ENCODE measurements around the gene TOM1L2.

The TOM1L2 gene

DNA sequence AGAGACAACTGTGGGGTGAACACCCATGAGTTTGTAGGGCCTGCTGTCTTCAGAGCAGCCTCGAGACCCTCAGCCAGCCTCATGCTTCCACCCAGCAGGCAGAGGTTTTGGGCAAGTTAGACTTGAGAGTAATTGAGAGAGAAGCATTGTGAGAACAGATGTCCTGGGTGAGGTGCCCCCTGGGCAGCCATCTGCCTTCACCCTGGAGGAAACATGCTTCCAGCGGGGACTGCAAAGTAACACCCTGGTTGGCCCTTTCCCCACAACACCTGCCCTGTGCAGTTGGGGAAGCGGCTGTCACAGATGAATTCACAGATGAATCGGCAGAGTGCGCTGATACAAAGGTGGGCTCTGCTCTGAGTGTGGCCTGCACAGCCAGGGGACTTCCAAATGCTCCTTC, 43.4 kb upstream of the TOM1L2 start:
- TF ChIP-seq, protein P1, sequence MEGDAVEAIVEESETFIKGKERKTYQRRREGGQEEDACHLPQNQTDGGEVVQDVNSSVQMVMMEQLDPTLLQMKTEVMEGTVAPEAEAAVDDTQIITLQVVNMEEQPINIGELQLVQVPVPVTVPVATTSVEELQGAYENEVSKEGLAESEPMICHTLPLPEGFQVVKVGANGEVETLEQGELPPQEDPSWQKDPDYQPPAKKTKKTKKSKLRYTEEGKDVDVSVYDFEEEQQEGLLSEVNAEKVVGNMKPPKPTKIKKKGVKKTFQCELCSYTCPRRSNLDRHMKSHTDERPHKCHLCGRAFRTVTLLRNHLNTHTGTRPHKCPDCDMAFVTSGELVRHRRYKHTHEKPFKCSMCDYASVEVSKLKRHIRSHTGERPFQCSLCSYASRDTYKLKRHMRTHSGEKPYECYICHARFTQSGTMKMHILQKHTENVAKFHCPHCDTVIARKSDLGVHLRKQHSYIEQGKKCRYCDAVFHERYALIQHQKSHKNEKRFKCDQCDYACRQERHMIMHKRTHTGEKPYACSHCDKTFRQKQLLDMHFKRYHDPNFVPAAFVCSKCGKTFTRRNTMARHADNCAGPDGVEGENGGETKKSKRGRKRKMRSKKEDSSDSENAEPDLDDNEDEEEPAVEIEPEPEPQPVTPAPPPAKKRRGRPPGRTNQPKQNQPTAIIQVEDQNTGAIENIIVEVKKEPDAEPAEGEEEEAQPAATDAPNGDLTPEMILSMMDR (IDR thresholded peaks at IDR 0.05), result no peak

DNA sequence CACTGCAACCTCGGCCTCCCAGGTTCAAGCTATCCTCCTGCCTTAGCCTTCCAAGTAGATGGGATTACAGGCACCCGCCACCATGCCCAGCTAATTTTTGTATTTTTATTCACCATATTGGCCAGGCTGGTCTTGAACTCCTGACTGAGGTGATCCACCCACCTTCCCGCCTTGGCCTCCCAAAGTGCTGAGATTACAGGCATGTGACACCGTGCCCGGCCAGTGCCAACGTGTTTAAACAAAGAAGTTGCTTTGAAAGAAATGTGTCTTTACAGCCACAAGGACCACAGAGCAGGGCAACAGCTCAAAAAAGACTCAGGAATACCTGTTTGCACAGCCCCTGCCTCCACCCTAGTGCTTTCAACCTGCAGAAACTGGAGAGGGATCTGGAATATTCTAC, 41.8 kb upstream of the TOM1L2 start:
- TF ChIP-seq, protein P1 (IDR thresholded peaks at IDR 0.05), result no peak

DNA sequence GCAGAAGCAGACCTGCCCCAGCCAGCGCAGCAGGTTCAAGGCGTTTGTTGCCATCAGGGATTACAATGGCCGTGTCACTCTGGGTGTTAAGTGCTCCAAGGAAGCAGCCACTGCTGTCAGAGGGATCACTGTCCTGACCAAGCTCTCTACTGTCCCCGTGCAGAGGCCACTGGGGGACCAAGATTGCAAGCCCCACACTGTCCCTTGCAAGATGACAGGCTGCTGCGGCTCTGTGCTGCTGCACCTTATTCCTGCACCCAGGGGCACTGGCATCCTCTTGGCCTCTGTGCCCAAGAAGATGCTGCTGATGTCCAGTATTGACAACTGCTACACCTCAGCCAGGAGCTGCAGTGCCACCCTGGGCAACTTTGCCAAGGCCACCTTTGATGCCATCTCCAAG, 39.1 kb upstream of the TOM1L2 start:
- TF ChIP-seq, protein P1 (IDR thresholded peaks at IDR 0.05), result no peak

DNA sequence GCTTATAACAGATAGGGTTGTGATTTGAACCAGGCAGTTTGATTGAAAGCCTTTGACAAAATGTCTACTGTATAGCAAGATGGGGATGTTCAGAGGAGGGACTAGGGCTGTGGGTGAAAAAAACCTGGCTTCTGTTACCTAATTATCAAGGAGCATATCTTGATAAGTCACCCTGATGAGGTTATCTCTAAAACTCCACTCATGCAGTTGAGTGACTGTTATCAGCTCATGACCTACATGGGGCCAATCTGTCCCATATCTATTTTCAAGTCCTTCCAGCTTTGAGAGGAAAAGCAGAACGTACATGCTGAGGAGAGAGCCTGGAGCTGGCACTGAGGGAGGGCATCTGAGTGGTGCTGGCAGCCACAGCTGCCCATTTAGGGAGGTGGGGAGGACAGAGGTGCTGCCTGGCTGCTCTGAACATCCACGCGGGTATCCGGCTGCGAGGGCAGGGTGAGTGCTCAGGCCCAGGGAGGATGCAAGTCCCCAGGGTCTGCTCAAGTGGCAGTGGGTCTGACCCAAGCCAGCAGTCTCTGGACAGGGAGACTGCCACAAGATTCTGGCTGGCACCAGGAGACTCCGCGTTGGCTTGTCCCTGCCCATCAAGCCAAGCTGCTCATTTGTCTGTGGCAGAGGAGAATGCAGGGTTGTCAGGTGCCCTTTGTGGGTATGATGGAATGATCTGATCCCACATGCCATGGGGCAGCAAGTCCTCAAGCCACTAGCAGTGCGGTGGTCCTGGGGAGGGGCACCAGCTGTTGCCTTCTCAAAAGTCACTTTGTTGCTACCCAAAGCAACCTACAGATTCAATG, 37.6 kb upstream of the TOM1L2 start:
- TF ChIP-seq, protein P1 (IDR thresholded peaks at IDR 0.05), result no peak

DNA sequence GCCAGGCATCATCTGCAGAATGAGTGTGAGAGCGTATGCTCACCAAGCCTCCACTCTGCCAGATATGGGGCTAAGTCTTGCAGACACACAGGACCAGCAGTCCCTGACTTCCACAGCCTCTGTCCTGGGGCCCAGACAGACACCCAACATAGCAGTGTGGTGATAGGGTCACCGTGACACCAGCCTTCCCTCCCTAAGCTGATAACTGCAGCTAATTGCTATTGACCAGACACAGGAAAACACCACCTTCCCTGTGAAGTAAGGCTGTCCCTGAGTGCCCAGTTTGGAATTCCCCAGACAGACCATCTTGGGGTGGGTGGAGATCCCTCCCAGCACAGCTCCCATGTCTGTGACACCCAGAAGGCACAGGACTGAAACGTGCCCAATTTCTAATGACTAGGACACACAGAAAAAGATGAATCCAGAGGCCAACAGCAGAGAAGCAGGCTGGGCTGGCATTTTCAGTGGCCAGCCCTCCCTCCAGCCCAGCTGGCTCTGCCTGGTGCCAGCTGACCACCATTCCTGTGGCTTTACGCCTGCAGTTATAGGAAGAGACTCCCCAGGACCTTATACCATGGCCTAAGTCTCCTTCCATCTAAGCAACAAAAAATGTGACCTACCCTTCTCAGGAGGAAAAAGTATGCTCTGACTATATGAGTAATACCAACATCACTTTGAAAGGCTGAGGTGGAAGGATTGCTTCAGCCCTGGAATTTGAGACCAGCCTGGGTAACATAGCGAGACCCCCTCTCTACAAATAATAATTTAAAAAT, 36.5 kb upstream of the TOM1L2 start:
- TF ChIP-seq, protein P1 (IDR thresholded peaks at IDR 0.05), result no peak

DNA sequence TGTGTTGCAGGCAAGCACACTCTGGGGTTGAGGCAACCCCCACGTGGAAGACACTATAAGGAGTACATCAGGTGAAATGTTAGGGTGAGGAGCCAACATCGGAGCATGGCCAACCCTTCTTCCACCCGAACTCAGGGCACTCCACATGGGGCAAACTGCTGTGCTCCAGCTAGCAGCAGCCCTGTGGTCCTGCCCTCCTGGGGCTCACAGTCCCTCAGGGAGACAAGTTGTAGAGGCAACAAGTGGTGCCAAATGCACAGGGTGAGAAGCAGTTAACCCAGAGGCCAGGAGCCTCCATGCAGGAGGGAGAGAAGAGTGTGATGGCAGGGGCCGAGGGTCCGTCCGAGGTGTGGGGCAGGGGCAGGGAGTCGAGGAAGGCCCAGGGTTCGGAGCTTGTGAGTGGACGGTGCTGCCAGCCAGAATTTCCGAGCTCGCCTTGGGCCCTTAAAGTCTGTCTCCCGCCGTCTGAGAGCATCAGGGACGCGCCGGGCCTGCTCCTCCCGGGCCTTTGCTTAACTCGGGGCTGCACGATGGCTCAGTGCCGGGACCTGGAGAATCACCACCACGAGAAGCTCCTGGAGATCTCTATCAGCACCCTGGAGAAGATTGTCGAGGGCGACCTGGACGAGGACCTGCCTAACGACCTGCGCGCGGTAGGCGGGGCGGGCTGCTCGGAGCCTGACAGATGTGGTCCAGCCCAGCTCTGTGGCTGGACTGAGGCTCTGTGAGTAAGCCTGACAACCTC, 34.5 kb upstream of the TOM1L2 start:
- TF ChIP-seq, protein P1 (IDR thresholded peaks at IDR 0.05), result no peak

DNA sequence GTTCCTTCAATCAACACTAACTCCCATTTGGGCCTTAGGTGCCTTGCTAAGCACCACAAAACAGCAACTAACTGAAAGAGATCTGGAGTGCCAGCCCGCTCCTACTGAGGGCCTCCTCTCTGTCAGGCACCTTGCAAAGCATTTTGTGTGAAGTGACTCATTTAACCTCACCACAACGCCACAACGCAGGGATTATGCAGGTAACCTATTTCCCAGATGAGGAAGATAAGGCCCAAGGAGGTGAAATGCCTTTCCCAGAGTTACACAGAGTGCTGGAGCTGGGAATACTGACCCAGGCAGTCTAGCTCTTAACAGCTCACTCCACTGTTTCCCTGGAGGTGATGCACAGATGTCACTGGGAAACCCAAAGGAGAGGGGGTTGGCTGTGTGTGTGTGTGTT, 33.3 kb upstream of the TOM1L2 start:
- TF ChIP-seq, protein P1 (IDR thresholded peaks at IDR 0.05), result no peak

All from LNCAP (cell line).